Thoracic aorta (tissue), 2 donors: Measurements from ENCODE around the gene RAPGEF4. TPM values are rescaled to one million over a fixed set of nuclear protein-coding genes. Genes with fewer than 3 reads are reported as not detected.

ENCODE experiments used
- ATAC-seq: fragments of 150-250 bp; one replicate; pipeline ENCODE4 v1.8.0; 2017; ENCODE audit warnings: low read depth; ENCODE audit not compliant: insufficient number of reproducible peaks, low FRiP score
- DNase-seq: peaks from one replicate; pipeline ENCODE4 v3.0.0-alpha.2; 2020; ENCODE audit warnings: low spot score
- H3K27ac ChIP-seq, 2 donors: fragments of 200-600 bp; sonication (generic); 1 replicate in 1 of 2; 2 replicates in 1 of 2; pipeline ENCODE4 v1.5.1; 2016; ENCODE audit warnings: mild to moderate bottlenecking in 2 of 2, moderate library complexity in 2 of 2
- H3K27me3 ChIP-seq: fragments of 200-600 bp; sonication (generic); replicated peaks from 2 replicates; pipeline ENCODE4 v1.6.0; 2016; ENCODE audit warnings: mild to moderate bottlenecking; ENCODE audit not compliant: insufficient read depth
- H3K36me3 ChIP-seq: fragments of 200-600 bp; sonication (generic); one replicate; pipeline ENCODE4 v1.5.1; 2016
- H3K4me1 ChIP-seq, 2 donors: fragments of 200-600 bp; sonication (generic); 1 replicate in 1 of 2; 2 replicates in 1 of 2; pipeline versions ENCODE4 v1.5.1 to v1.6.0; 2016; ENCODE audit warnings: low read depth in 2 of 2, mild to moderate bottlenecking in 1 of 2; ENCODE audit not compliant: control insufficient read depth in 1 of 2
- H3K4me3 ChIP-seq: fragments of 200-600 bp; sonication (generic); 2 replicates; pipeline ENCODE4 v1.5.1; 2016; ENCODE audit warnings: mild to moderate bottlenecking
- H3K9me3 ChIP-seq: fragments of 200-600 bp; sonication (generic); 2 replicates; pipeline ENCODE4 v1.5.1; 2016
- CTCF ChIP-seq: fragments of 200-600 bp; sonication (generic); IDR thresholded peaks from one replicate; pipeline ENCODE4 v1.5.1; 2019; ENCODE audit warnings: antibody characterized with exemption
- total RNA-seq, 2 donors: library from RNA; depleted of rRNA; stranded (reverse); fragments of >200 nt; gene quantifications; one replicate each; pipeline versions ENCODE4 v1.1.0 to v1.2.3, GENCODE V29; 2016

The RAPGEF4 gene
- total RNA-seq, 2 donors from 2014 or later, result 9.9 to 18.4 TPM

DNA sequence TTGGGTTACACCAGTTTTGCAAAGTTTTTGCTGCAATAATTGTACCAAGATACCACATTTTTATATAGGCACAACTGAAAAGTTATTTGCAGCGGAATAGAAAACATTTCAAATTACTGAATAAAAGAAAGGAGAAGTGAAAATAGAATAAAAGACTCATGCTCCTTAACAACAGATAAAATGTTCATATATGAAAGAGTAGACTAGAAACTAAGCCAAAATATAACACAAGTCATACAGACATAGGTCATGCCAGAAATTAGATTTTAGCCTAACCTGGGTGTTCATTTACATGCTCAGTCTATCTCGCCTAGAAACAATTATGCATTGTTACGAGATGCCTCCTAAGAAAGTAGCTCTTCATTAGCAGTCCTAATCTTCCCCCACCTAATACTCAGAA, 323.6 kb downstream of the RAPGEF4 start:
- ATAC-seq (no peak), DNase-seq (no peak)
- Histone ChIP-seq H3K4me1 (peaks cover 2 to 6% of the 10 kb centered on the region in 2 donors), H3K4me3 (no peak overlapping the region), H3K27me3 (no peaks in the 10 kb centered on the region), H3K36me3 (no peaks in the 10 kb centered on the region), H3K9me3 (no peaks in the 10 kb centered on the region), H3K27ac (no peak overlapping the region)
- TF ChIP-seq CTCF, result no peak

- Histone ChIP-seq H3K4me1 (peaks cover 2 to 6% of the 10 kb centered on the region in 2 donors), H3K27ac (peak overlapping the region in 1 of 2 donors; percentile 23), H3K36me3 (no peaks in the 10 kb centered on the region), H3K27me3 (no peaks in the 10 kb centered on the region), H3K4me3 (peak overlapping the region; percentile 10), H3K9me3 (no peaks in the 10 kb centered on the region)
- DNase-seq (no peak), ATAC-seq (no peak)
- TF ChIP-seq CTCF, result no peak
These were observed 324.4 kb downstream of the RAPGEF4 start for GRCh38 chr2:173059971-173060461.

- no peak for DNase-seq
These were observed 327.2 kb downstream of the RAPGEF4 start for GRCh38 chr2:173062801-173063200.

GRCh38 chr2:173064151-173064805, 328.6 kb downstream of the RAPGEF4 start:
- TF ChIP-seq CTCF, result no peak
- Histone ChIP-seq H3K9me3 (no peaks in the 10 kb centered on the region), H3K4me3 (no peak overlapping the region), H3K27ac (no peak overlapping the region), H3K4me1 (peaks cover 2 to 6% of the 10 kb centered on the region in 2 donors), H3K27me3 (no peaks in the 10 kb centered on the region), H3K36me3 (no peaks in the 10 kb centered on the region)
- no peak for ATAC-seq
- DNase-seq, result no peak

More at GRCh38 chr2:173062801-173063200, 327.2 kb downstream of the RAPGEF4 start:
- ATAC-seq, result no peak
- no peak for TF ChIP-seq CTCF
- Histone ChIP-seq H3K4me3 (no peak overlapping the region), H3K27ac (no peak overlapping the region), H3K9me3 (no peaks in the 10 kb centered on the region), H3K36me3 (no peaks in the 10 kb centered on the region), H3K27me3 (no peaks in the 10 kb centered on the region), H3K4me1 (peaks cover 2 to 6% of the 10 kb centered on the region in 2 donors)

DNA sequence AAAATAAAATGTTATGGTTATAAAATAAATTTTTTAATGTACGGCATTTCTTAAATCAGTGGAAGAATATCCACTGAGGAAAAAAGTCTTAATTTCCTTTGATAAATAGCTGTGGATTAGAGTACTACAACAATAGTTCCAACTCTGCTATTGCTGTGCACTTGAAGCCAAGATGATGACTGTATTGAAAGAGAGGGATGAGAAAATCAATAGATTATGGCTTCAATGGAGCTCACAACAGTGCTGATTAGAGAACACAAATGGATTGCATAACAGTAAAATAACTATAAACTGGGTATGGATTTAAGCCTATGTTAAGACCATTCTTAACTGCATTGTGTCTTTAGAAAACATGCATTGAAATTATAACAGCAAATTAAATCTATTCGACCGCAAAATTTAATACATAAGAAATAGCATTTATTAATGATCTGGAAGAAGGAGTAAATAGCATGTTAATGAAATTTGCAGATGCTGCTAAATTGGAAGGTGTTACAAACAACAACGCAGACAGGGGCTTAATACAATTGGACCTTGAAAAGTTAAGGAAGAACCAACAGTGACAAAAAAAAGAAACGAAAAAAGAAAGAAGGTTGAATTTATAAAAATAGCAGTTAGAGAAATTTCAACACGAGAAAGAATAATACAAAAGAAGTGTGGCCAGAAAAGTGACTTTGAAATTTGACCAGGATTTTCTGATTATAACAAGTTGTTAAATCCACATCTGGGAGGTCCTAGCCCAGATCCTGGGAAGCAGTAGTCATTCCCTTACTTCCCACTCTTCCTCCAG, 331.4 kb downstream of the RAPGEF4 start:
- peaks cover 0 to 7% of the 10 kb centered on the region in 2 donors for H3K4me1 ChIP-seq
- H3K4me3 ChIP-seq, result no peak overlapping the region
- H3K9me3 ChIP-seq, result no peaks in the 10 kb centered on the region
- H3K36me3 ChIP-seq, result no peaks in the 10 kb centered on the region
- DNase-seq (no peak), ATAC-seq (no peak)
- no peak for TF ChIP-seq CTCF
- no peak overlapping the region for H3K27ac ChIP-seq
- H3K27me3 ChIP-seq, result no peaks in the 10 kb centered on the region
